Vagina (tissue), 2 donors: ENCODE data around the gene LRIT2. TPM values are rescaled to one million over a fixed set of nuclear protein-coding genes. Genes with fewer than 3 reads are reported as not detected.

Source experiments
- DNase-seq, 2 donors: peaks; one replicate each; pipeline ENCODE4 v3.0.0-alpha.2; 2017; ENCODE audit errors: extremely low spot score in 2 of 2
- H3K27ac ChIP-seq: fragments of 200-600 bp; sonication (generic); one replicate; pipeline ENCODE4 v1.5.1; 2019
- H3K27me3 ChIP-seq: fragments of 200-600 bp; sonication (generic); one replicate; pipeline ENCODE4 v1.5.1; 2019
- H3K36me3 ChIP-seq, 2 donors: fragments of 200-600 bp; sonication (generic); one replicate each; pipeline ENCODE4 v1.5.1; 2017 to 2019
- H3K4me1 ChIP-seq: fragments of 200-600 bp; sonication (generic); one replicate; pipeline ENCODE4 v1.5.1; 2019
- H3K4me3 ChIP-seq, 2 donors: fragments of 200-600 bp; sonication (generic); 1 replicate in 1 of 2; 2 replicates in 1 of 2; pipeline ENCODE4 v1.5.1; 2016 to 2019
- H3K9me3 ChIP-seq: fragments of 200-600 bp; sonication (generic); one replicate; pipeline ENCODE4 v1.5.1; 2019
- POLR2A ChIP-seq, 2 donors: fragments of 450-650 bp; IDR thresholded peaks; one replicate each; pipeline ENCODE4 v1.6.1; 2017; ENCODE audit warnings: antibody characterized with exemption in 2 of 2, mild to moderate bottlenecking in 2 of 2, moderate library complexity in 2 of 2
- POLR2AphosphoS5 ChIP-seq, 2 donors: sonication (generic); formaldehyde crosslinking; IDR thresholded peaks; one replicate each; pipeline ENCODE4 v1.9.0; 2017; ENCODE audit warnings: antibody characterized with exemption in 2 of 2, mild to moderate bottlenecking in 2 of 2, low read depth in 1 of 2; ENCODE audit not compliant: insufficient read depth in 1 of 2
- intact Hi-C: fragments of 100-400 bp; cut with DNase I; formaldehyde crosslinking; loops from one replicate; pipeline ENCODE4 v1.15.1; 2023
- total RNA-seq: library from RNA; depleted of rRNA; stranded (reverse); fragments of >200 nt; gene quantifications from one replicate; pipeline ENCODE4 v1.2.3, GENCODE V29; 2016
- TF ChIP-seq, protein P1 (sequence below), 3 experiments: fragments of 450-650 bp in 2 of 3; fragments of 200-600 bp in 1 of 3; sonication (generic) in 1 of 3; IDR thresholded peaks; one replicate each; pipeline ENCODE4 v1.5.1; 2017 to 2019; ENCODE audit warnings: antibody characterized with exemption in 3 of 3, mild to moderate bottlenecking in 2 of 3, moderate library complexity in 2 of 3

LRIT2 gene
- total RNA-seq, 1 donor from 2014 or later: not detected

DNA sequence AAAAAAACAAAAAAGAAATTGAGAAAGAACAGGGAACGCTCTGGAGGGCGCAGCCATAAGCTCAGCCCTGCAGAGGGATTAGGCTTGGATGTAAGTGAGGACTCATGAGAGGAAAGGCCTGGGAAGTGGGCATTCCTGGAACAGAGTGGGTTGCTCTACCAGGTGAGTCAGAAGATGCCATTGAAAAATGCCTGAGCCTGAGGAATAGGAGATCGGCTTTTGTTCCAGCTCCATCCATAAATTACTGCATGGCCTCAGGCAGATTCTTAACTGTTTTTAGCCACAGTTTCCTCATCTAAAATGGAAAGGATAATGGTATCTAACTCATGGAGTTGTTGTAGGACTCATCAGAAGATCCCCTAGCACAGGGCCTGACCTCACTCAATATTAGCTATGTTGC, 18.4 kb upstream of the LRIT2 start:
- no peak for TF ChIP-seq POLR2A (IDR thresholded peaks at IDR 0.05)
- TF ChIP-seq, protein P1, sequence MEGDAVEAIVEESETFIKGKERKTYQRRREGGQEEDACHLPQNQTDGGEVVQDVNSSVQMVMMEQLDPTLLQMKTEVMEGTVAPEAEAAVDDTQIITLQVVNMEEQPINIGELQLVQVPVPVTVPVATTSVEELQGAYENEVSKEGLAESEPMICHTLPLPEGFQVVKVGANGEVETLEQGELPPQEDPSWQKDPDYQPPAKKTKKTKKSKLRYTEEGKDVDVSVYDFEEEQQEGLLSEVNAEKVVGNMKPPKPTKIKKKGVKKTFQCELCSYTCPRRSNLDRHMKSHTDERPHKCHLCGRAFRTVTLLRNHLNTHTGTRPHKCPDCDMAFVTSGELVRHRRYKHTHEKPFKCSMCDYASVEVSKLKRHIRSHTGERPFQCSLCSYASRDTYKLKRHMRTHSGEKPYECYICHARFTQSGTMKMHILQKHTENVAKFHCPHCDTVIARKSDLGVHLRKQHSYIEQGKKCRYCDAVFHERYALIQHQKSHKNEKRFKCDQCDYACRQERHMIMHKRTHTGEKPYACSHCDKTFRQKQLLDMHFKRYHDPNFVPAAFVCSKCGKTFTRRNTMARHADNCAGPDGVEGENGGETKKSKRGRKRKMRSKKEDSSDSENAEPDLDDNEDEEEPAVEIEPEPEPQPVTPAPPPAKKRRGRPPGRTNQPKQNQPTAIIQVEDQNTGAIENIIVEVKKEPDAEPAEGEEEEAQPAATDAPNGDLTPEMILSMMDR (IDR thresholded peaks at IDR 0.05): no peak
- TF ChIP-seq POLR2AphosphoS5 (IDR thresholded peaks at IDR 0.05; ENCODE audit: insufficient read depth in 1 of 2, low read depth in 1 of 2): no peak
- Histone ChIP-seq H3K27me3 (no peaks in the 10 kb centered on the region), H3K27ac (no peak overlapping the region), H3K36me3 (no peaks in the 10 kb centered on the region), H3K9me3 (no peaks in the 10 kb centered on the region), H3K4me1 (no peaks in the 10 kb centered on the region), H3K4me3 (no peak overlapping the region)
- no peak for DNase-seq
- intact Hi-C loops: no loop called here

DNA sequence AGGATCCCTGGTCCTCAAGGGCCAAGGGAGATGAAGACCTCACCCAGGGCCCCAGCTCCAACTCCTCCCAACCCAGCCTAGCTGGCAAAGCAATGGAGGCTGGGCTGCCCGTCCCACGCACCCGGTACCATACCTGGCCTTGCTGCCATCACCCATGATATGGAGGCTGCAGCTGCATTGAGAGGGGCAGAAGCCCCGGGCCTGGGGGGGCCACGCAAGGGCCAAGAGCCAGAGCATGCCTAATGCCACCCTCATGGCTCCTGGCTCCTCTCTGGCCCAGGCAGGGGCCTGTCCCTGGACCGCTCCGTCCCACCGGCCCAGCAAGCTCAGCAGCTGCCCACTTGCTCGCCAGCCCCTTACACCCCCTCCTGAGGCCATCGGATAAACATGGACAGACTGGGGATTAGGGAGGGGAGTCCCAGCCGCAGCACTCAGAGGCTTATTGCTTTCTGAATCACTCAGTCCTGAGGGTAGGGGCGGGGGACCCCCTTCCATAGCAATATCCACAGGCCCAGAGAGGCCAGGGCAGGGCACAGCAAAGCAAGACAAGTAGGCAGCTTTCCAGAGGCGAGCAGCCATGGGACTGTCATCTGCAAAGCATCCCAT, 15.9 kb upstream of the LRIT2 start, which contains the start of gene LRIT1:
Gene LRIT1, minus strand, starts transcription at position 362 of the 606 bp plus-strand sequence. Its CDS starts 107 bp downstream, at position 255.
- Histone ChIP-seq H3K36me3 (no peaks in the 10 kb centered on the region), H3K9me3 (no peaks in the 10 kb centered on the region), H3K27me3 (no peaks in the 10 kb centered on the region), H3K4me1 (no peaks in the 10 kb centered on the region), H3K4me3 (no peak within 1 kb of the TSS), H3K27ac (no peak within 1 kb of the TSS)
- DNase-seq: no peak
- intact Hi-C loops: no loop called here
- TF ChIP-seq, protein P1 (IDR thresholded peaks at IDR 0.05): no peak
- TF ChIP-seq POLR2A (IDR thresholded peaks at IDR 0.05) (no peak), POLR2AphosphoS5 (IDR thresholded peaks at IDR 0.05; ENCODE audit: insufficient read depth in 1 of 2, low read depth in 1 of 2) (no peak)

DNA sequence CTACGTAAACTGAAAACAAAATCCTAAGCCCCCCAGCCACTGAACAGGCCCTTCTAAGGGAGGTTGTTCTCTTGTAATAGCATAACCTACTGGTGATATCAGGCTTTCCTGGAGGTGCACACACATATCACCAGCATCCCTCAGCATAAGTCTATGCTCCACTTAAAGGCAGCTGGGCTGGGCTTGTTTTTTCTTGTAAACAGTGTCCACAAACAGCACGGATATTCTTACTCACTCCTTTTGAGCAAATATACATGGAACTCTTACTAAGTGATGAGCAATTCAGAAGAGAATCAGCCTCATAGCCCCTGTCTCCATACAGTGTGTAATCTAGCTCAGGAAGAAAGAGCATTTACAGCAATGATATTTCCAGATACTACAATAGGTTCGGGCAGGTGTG, 13.6 kb upstream of the LRIT2 start:
- Histone ChIP-seq H3K36me3 (no peaks in the 10 kb centered on the region), H3K4me1 (no peaks in the 10 kb centered on the region), H3K27me3 (no peaks in the 10 kb centered on the region), H3K27ac (no peak overlapping the region), H3K4me3 (no peak overlapping the region), H3K9me3 (no peaks in the 10 kb centered on the region)
- TF ChIP-seq POLR2A (IDR thresholded peaks at IDR 0.05) (no peak), POLR2AphosphoS5 (IDR thresholded peaks at IDR 0.05; ENCODE audit: insufficient read depth in 1 of 2, low read depth in 1 of 2) (no peak)
- TF ChIP-seq, protein P1 (IDR thresholded peaks at IDR 0.05): no peak
- intact Hi-C loops: no loop called here
- no peak for DNase-seq

DNA sequence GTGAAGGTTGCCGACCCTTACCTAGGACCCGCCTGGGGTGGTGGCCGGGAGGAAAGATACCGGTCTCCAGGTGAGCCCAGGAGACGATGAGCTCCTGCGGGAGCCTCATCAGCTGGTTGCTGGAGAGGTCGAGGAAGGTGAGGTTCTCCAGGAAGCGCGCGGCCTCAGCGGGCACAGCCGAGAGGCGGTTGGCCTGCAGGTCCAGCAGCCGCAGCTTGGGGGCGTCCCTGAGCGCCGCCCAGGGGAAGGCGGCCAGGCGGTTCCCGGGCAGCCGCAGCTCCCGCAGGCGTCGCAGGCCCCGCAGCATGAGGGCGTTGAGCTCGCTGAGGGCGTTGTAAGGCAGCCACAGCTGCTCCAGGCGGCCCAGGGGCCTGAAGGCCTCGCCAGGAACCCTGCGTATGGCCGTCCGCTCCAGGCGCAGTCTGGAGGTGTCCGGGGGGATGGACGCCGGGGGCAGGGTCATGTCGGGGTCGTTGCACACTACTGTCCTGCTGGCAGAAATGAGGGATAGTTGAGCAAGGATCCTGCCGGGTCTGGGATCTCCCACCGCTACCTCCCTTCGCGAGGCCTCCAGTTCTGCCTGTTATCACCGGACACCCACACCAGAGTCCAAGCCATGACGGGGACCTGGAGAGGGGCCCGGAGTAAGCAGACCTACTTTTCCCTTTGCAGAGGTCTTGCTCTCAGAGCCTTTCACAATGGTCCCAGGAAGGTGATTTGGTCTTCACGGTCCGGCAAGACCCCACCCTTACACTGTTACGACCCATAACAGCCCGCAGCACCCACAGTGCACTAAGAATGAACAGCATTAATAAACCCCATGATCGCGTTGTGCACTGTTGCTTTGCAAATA, 12.1 kb upstream of the LRIT2 start:
- H3K9me3 ChIP-seq: no peaks in the 10 kb centered on the region
- H3K27me3 ChIP-seq: no peaks in the 10 kb centered on the region
- no peak for TF ChIP-seq POLR2AphosphoS5 (IDR thresholded peaks at IDR 0.05; ENCODE audit: insufficient read depth in 1 of 2, low read depth in 1 of 2)
- H3K4me1 ChIP-seq: no peaks in the 10 kb centered on the region
- H3K36me3 ChIP-seq: no peaks in the 10 kb centered on the region
- no peak for DNase-seq
- intact Hi-C loops: no loop called here
- H3K4me3 ChIP-seq: no peak overlapping the region
- no peak overlapping the region for H3K27ac ChIP-seq

DNA sequence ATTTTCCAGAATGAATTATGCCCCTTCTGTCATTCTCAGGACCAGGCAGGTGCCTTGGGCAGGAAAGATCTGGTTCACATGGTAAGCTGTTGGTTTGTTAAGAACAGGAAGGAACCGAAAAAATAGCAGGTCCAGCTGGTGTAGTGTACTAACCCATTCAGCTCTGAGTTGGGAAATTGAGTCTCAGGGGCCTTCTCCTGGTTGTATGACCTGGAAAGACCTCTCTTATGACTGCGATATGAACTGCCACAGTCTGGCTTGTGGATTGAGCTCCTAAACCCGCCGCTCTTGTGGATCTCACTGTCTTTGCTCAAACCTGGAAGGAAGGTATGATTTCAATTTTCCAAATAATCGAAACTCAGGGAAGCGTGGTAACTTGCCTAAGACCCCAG, 11.5 kb upstream of the LRIT2 start:
- H3K36me3 ChIP-seq: no peaks in the 10 kb centered on the region
- no peak overlapping the region for H3K4me3 ChIP-seq
- H3K4me1 ChIP-seq: no peaks in the 10 kb centered on the region
- DNase-seq: no peak
- TF ChIP-seq POLR2A (IDR thresholded peaks at IDR 0.05) (no peak), POLR2AphosphoS5 (IDR thresholded peaks at IDR 0.05; ENCODE audit: insufficient read depth in 1 of 2, low read depth in 1 of 2) (no peak)
- TF ChIP-seq, protein P1 (IDR thresholded peaks at IDR 0.05): no peak
- intact Hi-C loops: no loop called here
- H3K27me3 ChIP-seq: no peaks in the 10 kb centered on the region
- no peak overlapping the region for H3K27ac ChIP-seq
- H3K9me3 ChIP-seq: no peaks in the 10 kb centered on the region
